Breast epithelium (tissue), 4 donors: ENCODE data around the gene TENM4. TPM values are rescaled to one million over a fixed set of nuclear protein-coding genes. Genes with fewer than 3 reads are reported as not detected.

ENCODE experiments used
- DNase-seq, 2 donors: peaks; one replicate each; pipeline ENCODE4 v3.0.0-alpha.2; 2019; ENCODE audit warnings: low spot score in 2 of 2
- H3K27ac ChIP-seq, 2 donors: fragments of 200-600 bp; sonication (generic) in 1 of 2; one replicate each; pipeline ENCODE4 v1.5.1; 2016 to 2019; ENCODE audit warnings: mild to moderate bottlenecking in 1 of 2
- H3K27me3 ChIP-seq, 2 donors: fragments of 200-600 bp; sonication (generic) in 1 of 2; one replicate each; pipeline versions ENCODE4 v1.5.1 to v1.6.0; 2017 to 2019; ENCODE audit warnings: control low read depth in 1 of 2, mild to moderate bottlenecking in 1 of 2
- H3K36me3 ChIP-seq: fragments of 200-600 bp; one replicate; pipeline ENCODE4 v1.5.1; 2019
- H3K4me1 ChIP-seq, 2 donors: fragments of 200-600 bp; sonication (generic); one replicate each; pipeline ENCODE4 v1.5.1; 2016 to 2019; ENCODE audit warnings: control low read depth in 1 of 2
- H3K4me3 ChIP-seq, 3 donors: fragments of 200-600 bp; sonication (generic); 1 replicate in 2 of 3; 2 replicates in 1 of 3; pipeline ENCODE4 v1.5.1; 2016 to 2019; ENCODE audit warnings: mild to moderate bottlenecking in 3 of 3, moderate library complexity in 2 of 3
- H3K9me3 ChIP-seq, 2 donors: fragments of 200-600 bp; sonication (generic) in 1 of 2; one replicate each; pipeline ENCODE4 v1.5.1; 2016 to 2019; ENCODE audit warnings: control low read depth in 1 of 2
- POLR2A ChIP-seq: fragments of 450-650 bp; IDR thresholded peaks from one replicate; pipeline ENCODE4 v1.6.1; 2016; ENCODE audit warnings: antibody characterized with exemption, mild to moderate bottlenecking, moderate library complexity
- POLR2AphosphoS5 ChIP-seq, 3 donors: sonication (generic); formaldehyde crosslinking; IDR thresholded peaks; one replicate each; pipeline ENCODE4 v1.6.1; 2017; ENCODE audit warnings: antibody characterized with exemption in 3 of 3
- intact Hi-C: fragments of 100-400 bp; cut with DNase I; formaldehyde crosslinking; loops from one replicate; pipeline ENCODE4 v1.15.1; 2023; ENCODE audit warnings: low total_unique reads
- total RNA-seq, 3 donors: library from RNA; depleted of rRNA; stranded (reverse); fragments of >200 nt; gene quantifications; one replicate each; pipeline ENCODE4 v1.1.0, GENCODE V29; 2016
- TF ChIP-seq, protein P1 (sequence below), 3 donors: fragments of 450-650 bp; IDR thresholded peaks; one replicate each; pipeline ENCODE4 v1.5.1; 2016 to 2017; ENCODE audit warnings: antibody characterized with exemption in 3 of 3, mild to moderate bottlenecking in 3 of 3, moderate library complexity in 3 of 3

The TENM4 gene
- total RNA-seq, 3 donors from 2014 or later, result 0.29 to 7.9 (median 4.8) TPM

DNA sequence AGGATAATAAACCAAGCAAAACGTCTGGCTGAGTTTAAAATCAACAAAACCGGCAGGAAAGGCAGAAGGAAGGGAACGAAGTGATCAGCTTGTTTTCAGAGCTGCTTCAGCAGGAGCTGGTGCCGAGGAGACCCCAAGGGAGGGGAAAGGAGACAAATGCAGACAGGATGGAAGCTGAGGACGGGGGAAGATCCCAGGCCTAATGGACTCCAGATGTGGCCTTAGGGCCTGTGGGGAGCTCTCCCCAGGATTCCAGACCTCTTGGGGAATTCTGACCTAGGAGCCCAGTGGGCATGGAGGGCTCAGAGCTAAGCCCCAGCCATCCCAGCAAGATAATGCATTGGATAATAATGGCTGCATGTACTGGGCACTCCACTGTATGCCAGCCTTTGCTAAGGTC is 654.7 kb downstream of the TENM4 start:
- Histone ChIP-seq H3K27me3 (no peaks in the 10 kb centered on the region), H3K27ac (no peak overlapping the region), H3K9me3 (no peaks in the 10 kb centered on the region), H3K36me3 (no peaks in the 10 kb centered on the region), H3K4me3 (no peak overlapping the region), H3K4me1 (no peaks in the 10 kb centered on the region)
- TF ChIP-seq, protein P1, sequence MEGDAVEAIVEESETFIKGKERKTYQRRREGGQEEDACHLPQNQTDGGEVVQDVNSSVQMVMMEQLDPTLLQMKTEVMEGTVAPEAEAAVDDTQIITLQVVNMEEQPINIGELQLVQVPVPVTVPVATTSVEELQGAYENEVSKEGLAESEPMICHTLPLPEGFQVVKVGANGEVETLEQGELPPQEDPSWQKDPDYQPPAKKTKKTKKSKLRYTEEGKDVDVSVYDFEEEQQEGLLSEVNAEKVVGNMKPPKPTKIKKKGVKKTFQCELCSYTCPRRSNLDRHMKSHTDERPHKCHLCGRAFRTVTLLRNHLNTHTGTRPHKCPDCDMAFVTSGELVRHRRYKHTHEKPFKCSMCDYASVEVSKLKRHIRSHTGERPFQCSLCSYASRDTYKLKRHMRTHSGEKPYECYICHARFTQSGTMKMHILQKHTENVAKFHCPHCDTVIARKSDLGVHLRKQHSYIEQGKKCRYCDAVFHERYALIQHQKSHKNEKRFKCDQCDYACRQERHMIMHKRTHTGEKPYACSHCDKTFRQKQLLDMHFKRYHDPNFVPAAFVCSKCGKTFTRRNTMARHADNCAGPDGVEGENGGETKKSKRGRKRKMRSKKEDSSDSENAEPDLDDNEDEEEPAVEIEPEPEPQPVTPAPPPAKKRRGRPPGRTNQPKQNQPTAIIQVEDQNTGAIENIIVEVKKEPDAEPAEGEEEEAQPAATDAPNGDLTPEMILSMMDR (IDR thresholded peaks at IDR 0.05), result no peak
- TF ChIP-seq POLR2A, result no peak
- TF ChIP-seq POLR2AphosphoS5 (IDR thresholded peaks at IDR 0.05), result no peak
- intact Hi-C loops, result no loop called here
- DNase-seq, result no peak

DNA sequence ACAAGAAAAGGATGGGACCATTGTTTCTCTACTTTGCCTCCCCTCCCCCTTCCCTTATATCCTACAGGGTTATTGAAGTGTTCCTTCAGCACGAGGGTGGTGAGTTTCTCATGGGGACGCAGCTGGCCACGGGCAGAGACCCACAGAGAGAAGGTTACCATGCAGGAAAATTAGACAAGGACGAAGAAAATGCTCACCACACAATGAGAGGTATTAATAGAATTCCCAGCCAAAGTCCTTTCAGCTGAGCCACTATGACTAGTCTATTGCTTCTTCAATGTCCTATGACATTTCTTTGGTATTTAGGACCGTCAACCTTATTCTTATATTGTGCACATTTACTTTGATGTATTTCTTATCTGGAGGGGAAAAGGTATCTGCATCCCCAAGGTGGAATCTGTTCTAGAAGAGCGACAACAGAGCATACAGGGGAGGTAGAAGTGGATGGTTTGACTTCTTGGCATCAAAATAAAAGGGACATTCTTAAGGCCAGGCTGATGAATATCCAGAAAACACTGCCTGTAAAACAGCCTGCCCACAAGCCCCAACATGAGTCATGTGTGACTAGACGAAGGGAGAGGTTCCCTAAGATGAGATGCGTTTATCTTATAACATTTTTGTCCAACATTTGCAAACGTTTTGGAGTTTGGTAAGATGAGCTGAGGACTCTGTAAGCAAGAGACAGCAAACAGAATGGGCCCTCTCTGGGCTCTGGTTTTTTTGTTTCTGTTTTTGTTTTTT is 656.3 kb downstream of the TENM4 start:
- Histone ChIP-seq H3K27ac (no peak overlapping the region), H3K4me1 (no peaks in the 10 kb centered on the region), H3K9me3 (no peaks in the 10 kb centered on the region), H3K4me3 (no peak overlapping the region), H3K36me3 (no peaks in the 10 kb centered on the region), H3K27me3 (no peaks in the 10 kb centered on the region)
- intact Hi-C loops, result no loop called here
- no peak for DNase-seq
- TF ChIP-seq, protein P1 (IDR thresholded peaks at IDR 0.05), result no peak
- TF ChIP-seq POLR2A, result no peak
- no peak for TF ChIP-seq POLR2AphosphoS5 (IDR thresholded peaks at IDR 0.05)

- Histone ChIP-seq H3K4me3 (no peak overlapping the region), H3K36me3 (no peaks in the 10 kb centered on the region), H3K9me3 (no peaks in the 10 kb centered on the region), H3K27me3 (no peaks in the 10 kb centered on the region), H3K4me1 (no peaks in the 10 kb centered on the region), H3K27ac (no peak overlapping the region)
- DNase-seq, result no peak
- intact Hi-C loops, result no loop called here
- TF ChIP-seq POLR2A, result no peak
- TF ChIP-seq, protein P1 (IDR thresholded peaks at IDR 0.05), result no peak
- TF ChIP-seq POLR2AphosphoS5 (IDR thresholded peaks at IDR 0.05), result no peak
Observed at GRCh38 chr11:78783846-78784245, 657.0 kb downstream of the TENM4 start.

DNA sequence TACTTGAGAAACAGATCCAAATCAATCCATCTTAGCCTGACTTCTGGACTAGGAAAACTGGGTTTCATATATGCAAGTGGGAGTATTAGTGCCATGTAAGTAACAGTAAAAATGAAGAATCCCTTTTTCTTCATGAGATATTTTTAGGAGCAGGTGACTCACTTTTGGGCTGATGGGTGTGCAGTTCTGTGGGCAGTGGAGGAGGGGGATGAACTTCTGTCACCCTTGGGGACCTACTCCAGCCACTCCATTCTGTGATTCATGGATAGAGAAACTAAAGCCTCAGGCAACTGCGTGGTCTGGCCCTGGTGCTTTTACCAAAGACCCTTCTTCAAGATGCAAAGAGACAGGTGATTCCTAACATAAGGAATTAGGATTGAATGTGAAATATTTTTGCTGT is 657.5 kb downstream of the TENM4 start:
- Histone ChIP-seq H3K27me3 (no peaks in the 10 kb centered on the region), H3K4me1 (no peaks in the 10 kb centered on the region), H3K9me3 (no peaks in the 10 kb centered on the region), H3K36me3 (no peaks in the 10 kb centered on the region), H3K27ac (no peak overlapping the region), H3K4me3 (no peak overlapping the region)
- intact Hi-C loops, result no loop called here
- DNase-seq, result no peak
- TF ChIP-seq POLR2AphosphoS5 (IDR thresholded peaks at IDR 0.05) (no peak), POLR2A (no peak)
- TF ChIP-seq, protein P1 (IDR thresholded peaks at IDR 0.05), result no peak

DNA sequence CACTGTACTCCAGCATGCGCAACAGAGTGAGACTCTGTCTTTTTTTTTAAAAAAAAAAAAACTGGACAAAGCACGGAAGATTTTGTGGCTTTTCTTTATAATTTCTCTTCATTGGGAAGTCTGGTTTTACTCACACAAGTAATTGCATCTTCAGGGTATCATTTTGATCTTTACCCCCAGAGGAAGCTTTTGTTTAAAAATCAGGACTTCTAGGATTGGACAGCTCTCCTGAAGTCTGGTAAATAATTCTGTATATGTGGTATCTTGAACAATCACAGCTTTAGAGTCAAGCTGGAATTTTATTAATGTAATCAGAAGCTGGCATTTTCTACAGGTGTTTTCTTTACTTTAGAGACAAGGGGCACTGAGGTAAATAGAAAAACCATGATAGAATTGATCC is 658.1 kb downstream of the TENM4 start:
- DNase-seq, result no peak
- Histone ChIP-seq H3K4me3 (no peak overlapping the region), H3K27me3 (no peaks in the 10 kb centered on the region), H3K4me1 (no peaks in the 10 kb centered on the region), H3K9me3 (no peaks in the 10 kb centered on the region), H3K27ac (no peak overlapping the region), H3K36me3 (no peaks in the 10 kb centered on the region)
- intact Hi-C loops, result no loop called here
- TF ChIP-seq POLR2AphosphoS5 (IDR thresholded peaks at IDR 0.05), result no peak
- no peak for TF ChIP-seq POLR2A
- TF ChIP-seq, protein P1 (IDR thresholded peaks at IDR 0.05), result no peak
